GM18867 (cell line): ENCODE data around the gene SCAPER.
"Not testable (repeated sequence)": the region's sequence is repeated elsewhere in the genome, so short reads cannot be mapped to it uniquely, and the experiment has no call there.

Source experiments
- ATAC-seq: cut with Tn5 transposase; IDR thresholded peaks from one replicate; pipeline ENCODE4 v1.9.1; 2021; ENCODE audit warnings: mild to moderate bottlenecking, moderate library complexity; ENCODE audit not compliant: unreplicated experiment

Gene SCAPER

GRCh38 chr15:76795217-76795616 lies 109.9 kb downstream of the SCAPER start:
- no peak for ATAC-seq

- no peak for ATAC-seq
Observed at GRCh38 chr15:76793162-76793561, 112.0 kb downstream of the SCAPER start.

GRCh38 chr15:76791511-76791910 lies 113.6 kb downstream of the SCAPER start:
- no peak for ATAC-seq

GRCh38 chr15:76787273-76787672 lies 117.9 kb downstream of the SCAPER start:
- no peak for ATAC-seq

GRCh38 chr15:76776969-76777368 lies 128.2 kb downstream of the SCAPER start:
- ATAC-seq, result no peak

GRCh38 chr15:76776480-76776879 lies 128.7 kb downstream of the SCAPER start:
- ATAC-seq, result no peak

- ATAC-seq, result no peak
Observed at GRCh38 chr15:76773234-76773633, 131.9 kb downstream of the SCAPER start.

GRCh38 chr15:76772776-76773175 lies 132.4 kb downstream of the SCAPER start:
- no peak for ATAC-seq

- ATAC-seq, result no peak
Observed at GRCh38 chr15:76764004-76764403, 141.1 kb downstream of the SCAPER start.

- ATAC-seq, result no peak
Observed at GRCh38 chr15:76763554-76763953, 141.6 kb downstream of the SCAPER start.

GRCh38 chr15:76756381-76756780 lies 148.8 kb downstream of the SCAPER start:
- ATAC-seq, result no peak

- no peak for ATAC-seq
Observed at GRCh38 chr15:76753771-76754170, 151.4 kb downstream of the SCAPER start.

- ATAC-seq, result no peak
Observed at GRCh38 chr15:76753131-76753530, 152.0 kb downstream of the SCAPER start.

GRCh38 chr15:76752549-76752948 lies 152.6 kb downstream of the SCAPER start:
- ATAC-seq, result no peak

- ATAC-seq, result no peak
Observed at GRCh38 chr15:76737573-76737972, 167.6 kb downstream of the SCAPER start.

GRCh38 chr15:76732321-76732720 lies 172.8 kb downstream of the SCAPER start:
- not testable (repeated sequence) for ATAC-seq

GRCh38 chr15:76730262-76730661 lies 174.9 kb downstream of the SCAPER start:
- ATAC-seq, result no peak

- ATAC-seq, result no peak
Observed at GRCh38 chr15:76718863-76719262, 186.3 kb downstream of the SCAPER start.

GRCh38 chr15:76714950-76715349 lies 190.2 kb downstream of the SCAPER start:
- no peak for ATAC-seq

- ATAC-seq, result peak; percentile 85
Observed at GRCh38 chr15:76711351-76711827, 193.8 kb downstream of the SCAPER start.

GRCh38 chr15:76704032-76704431 lies 201.1 kb downstream of the SCAPER start:
- ATAC-seq, result not testable (repeated sequence)

GRCh38 chr15:76696840-76697239 lies 208.3 kb downstream of the SCAPER start:
- no peak for ATAC-seq

GRCh38 chr15:76692546-76692945 lies 212.6 kb downstream of the SCAPER start:
- not testable (repeated sequence) for ATAC-seq
